H1 (cell line): Measurements from ENCODE around the gene FGGY. TPM values are rescaled to one million over a fixed set of nuclear protein-coding genes. Genes with fewer than 3 reads are reported as not detected.

ENCODE experiments used
- BRCA1 ChIP-seq: IDR thresholded peaks from 2 replicates; pipeline ENCODE4 v1.6.1; 2012; ENCODE audit warnings: low read depth, low read length, improper control_type of control experiment
- CTCF ChIP-seq, 3 experiments: IDR thresholded peaks; 1 replicate in 2 of 3; 2 replicates in 1 of 3; pipeline versions ENCODE4 v1.5.1 to v1.6.1; 2011; ENCODE audit warnings: low read length in 3 of 3, mild to moderate bottlenecking in 3 of 3, inconsistent platforms in 2 of 3, low read depth in 1 of 3, moderate library complexity in 1 of 3; ENCODE audit not compliant: insufficient read depth in 1 of 3; ENCODE audit errors: control extremely low read depth in 1 of 3
- PHF8 ChIP-seq: fragments of 200-600 bp; sonication (generic); conservative IDR thresholded peaks from 2 replicates; pipeline ENCODE4 v1.7.1; 2012; ENCODE audit warnings: low read depth, mild to moderate bottlenecking, inconsistent platforms, low read length, moderate library complexity
- TCF12 ChIP-seq: IDR thresholded peaks from 2 replicates; pipeline ENCODE4 v1.6.1; 2011; ENCODE audit warnings: low read depth, mild to moderate bottlenecking, low read length
- polyA plus RNA-seq, 7 experiments: library from polyadenylated mRNA; depleted of rRNA in 3 of 7; stranded (reverse) in 5 of 7; unstranded in 2 of 7; fragments of >200 nt in 5 of 7; fragments of 200-250 nt in 2 of 7; gene quantifications; 1 replicate in 5 of 7; 2 replicates in 1 of 7; 4 replicates in 1 of 7; pipeline versions ENCODE4 v1.2.1 to v1.2.3, GENCODE V29; 2011 to 2013; ENCODE audit warnings: missing spikeins in 2 of 7, mixed read lengths in 2 of 7
- total RNA-seq: library from RNA; stranded (reverse); fragmentation: NEBNext Ultra II Directional; extraction: Animal tissue kit (Norgen Biotek cat#: 25700); gene quantifications from 2 replicates; pipeline ENCODE4 v1.2.1, GENCODE V29; 2021

The FGGY gene
- total and polyA plus RNA-seq, 2 of the 8 experiments (the other 6 are each of a cell fraction or from before 2014, with no cell fraction given) = 10.3 to 12.5 TPM

GRCh38 chr1:59309392-59309791 is 12.5 kb downstream of the FGGY start (continued):
- TF ChIP-seq CTCF (IDR thresholded peaks at IDR 0.05; ENCODE audit: control extremely low read depth in 1 of 3, insufficient read depth in 1 of 3, low read depth in 1 of 3, low read length in 3 of 3) (no peak), BRCA1 (no peak), TCF12 (no peak), PHF8 (no peak)
- TF ChIP-seq, all 59 proteins: peak for 0
